GM12874 (cell line): ENCODE data around the gene KAZN.

ENCODE experiments used
- TF ChIP-seq, protein P1 (sequence below): IDR thresholded peaks from 2 replicates; pipeline ENCODE4 v1.5.1; 2011; ENCODE audit warnings: low read depth, mild to moderate bottlenecking, control low read depth, low read length, moderate library complexity; ENCODE audit not compliant: insufficient read depth

KAZN gene

DNA sequence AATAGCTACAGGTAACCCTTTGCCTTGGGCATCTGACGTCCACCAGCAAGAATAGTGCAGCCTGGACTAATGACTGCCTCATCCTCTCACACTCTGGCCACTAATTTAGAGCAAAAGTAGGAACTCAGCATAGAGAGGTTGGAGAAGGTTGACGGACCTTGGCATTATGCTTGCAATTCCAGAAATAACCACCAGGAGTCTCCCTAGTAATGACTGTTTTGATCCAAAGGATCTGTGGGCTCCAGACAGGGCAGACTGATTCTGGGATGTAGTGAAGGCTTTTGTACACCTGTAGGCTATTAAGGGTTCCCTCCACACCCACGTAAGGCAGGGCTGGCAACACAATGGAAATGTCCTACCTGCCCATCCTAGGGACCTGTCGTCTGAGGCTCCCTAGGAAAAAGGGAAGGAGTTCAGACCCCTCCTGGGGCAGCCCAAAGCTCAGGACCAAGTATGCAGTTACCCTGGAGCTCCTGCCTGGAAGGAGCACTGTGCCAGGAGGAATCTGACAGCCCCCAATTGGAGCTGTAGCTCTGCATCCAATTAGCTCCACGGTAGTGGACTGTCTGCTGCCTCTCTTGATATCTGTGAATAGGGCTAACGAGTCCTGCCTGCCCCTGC is 464.1 kb downstream of the KAZN start:
- TF ChIP-seq, protein P1, sequence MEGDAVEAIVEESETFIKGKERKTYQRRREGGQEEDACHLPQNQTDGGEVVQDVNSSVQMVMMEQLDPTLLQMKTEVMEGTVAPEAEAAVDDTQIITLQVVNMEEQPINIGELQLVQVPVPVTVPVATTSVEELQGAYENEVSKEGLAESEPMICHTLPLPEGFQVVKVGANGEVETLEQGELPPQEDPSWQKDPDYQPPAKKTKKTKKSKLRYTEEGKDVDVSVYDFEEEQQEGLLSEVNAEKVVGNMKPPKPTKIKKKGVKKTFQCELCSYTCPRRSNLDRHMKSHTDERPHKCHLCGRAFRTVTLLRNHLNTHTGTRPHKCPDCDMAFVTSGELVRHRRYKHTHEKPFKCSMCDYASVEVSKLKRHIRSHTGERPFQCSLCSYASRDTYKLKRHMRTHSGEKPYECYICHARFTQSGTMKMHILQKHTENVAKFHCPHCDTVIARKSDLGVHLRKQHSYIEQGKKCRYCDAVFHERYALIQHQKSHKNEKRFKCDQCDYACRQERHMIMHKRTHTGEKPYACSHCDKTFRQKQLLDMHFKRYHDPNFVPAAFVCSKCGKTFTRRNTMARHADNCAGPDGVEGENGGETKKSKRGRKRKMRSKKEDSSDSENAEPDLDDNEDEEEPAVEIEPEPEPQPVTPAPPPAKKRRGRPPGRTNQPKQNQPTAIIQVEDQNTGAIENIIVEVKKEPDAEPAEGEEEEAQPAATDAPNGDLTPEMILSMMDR, result peak; percentile 51

DNA sequence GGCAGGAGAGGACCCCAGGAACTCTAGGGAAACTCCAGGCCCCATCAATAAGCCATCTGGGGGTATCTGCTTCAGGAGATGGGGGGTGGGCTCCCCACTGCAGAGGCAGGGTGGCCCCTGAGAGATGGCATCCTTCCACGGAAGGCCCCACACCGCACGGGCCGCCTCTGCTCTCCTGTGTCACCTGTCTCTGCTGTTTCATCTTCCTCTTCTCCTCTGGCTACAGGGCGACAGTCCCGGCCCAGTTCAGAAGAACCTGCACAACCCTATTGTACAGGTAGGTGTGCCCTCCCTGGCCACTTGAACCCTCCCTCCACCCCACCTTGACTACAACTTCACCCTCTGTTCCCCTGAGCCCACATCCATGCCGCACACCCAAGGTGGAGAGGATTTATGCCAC is 464.9 kb downstream of the KAZN start:
- TF ChIP-seq, protein P1, result no peak

DNA sequence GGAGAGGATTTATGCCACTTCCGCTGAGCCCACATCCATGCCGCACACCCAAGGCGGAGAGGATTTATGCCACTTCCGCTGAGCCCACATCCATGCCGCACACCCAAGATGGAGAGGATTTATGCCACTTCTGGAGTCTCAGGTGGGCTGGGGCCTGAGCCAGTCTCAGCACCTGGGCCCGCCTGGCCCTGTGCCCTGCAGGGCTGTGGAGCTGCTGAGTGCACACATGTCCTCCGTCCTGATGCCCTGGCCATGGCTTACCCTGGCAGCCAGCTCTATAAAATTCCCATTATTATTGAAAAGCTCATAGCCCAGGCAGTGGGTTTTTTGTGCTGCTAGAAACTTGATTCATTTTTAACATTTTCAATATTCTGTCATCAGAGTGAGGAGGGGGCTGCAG is 465.3 kb downstream of the KAZN start:
- TF ChIP-seq, protein P1, result no peak

DNA sequence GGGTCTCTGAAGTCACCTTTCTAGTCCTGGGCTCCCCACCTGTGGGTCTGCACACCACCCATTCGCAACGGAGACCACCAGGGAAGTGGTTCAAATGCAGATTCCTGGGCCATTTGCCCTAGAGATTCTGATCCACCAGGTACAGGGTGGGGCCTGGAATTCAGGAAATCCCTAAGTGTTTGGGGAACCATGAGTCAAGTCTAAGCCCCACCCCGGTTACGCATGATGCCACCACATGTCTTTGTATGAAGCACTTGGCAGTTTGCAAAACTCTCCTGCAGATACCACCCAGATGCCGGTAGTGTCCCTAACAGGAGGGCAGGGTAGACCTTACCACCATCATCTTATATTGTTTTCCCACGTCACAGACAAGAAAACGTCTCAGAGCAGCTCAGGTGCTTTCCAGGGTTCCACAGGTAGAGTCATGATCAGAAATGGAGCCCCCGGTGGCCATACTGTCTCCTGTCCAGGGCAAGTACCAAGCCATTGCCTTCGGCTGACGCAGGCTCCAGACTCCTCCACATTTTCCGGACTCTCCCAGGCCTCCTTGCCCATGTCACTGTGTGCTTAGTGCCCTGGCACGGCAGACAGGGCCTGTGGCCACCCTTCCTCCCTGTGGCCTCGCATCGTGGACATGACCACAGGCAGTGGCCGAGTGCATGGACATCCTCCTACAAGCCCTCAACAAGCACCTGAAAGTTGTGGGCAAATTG is 465.9 kb downstream of the KAZN start:
- TF ChIP-seq, protein P1, result no peak

DNA sequence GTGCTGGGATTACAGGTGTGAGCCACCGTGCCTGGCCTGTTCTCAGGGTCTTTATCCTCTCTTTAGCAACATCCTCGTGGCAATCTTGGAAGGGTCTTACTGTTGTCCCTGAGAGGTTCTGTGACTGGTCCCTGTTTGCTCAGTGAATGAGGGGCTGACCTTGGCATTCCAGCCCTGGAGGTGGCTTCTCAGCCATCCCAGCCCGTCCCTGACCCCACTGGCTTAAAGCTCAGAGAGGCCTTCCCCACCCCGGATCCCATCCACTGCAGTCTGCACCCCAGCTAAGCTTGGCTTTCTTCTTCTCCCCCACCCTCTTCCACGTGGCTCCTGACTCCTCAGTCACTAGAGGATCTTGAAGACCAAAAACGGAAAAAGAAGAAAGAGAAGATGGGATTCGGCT is 466.8 kb downstream of the KAZN start:
- TF ChIP-seq, protein P1, result no peak

DNA sequence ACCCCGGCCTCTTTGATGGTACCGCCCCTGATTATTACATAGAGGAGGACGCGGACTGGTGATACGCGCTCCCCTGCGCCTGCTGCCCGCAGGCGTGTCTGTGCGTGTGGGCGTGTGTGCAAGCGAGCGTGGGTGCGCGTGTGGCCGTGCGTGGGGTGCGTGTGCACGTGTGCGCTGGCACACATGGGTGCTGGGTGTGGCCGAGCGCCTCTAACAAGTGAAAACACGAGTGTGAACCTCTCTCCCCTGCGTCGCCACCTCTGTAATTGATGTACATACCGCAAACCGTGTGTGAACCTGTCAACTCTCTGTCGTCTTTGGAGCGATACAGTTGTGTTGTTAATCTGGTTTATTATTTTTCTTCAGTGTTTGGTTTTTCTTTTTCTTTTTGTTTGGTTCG is 467.3 kb downstream of the KAZN start:
- TF ChIP-seq, protein P1, result no peak

DNA sequence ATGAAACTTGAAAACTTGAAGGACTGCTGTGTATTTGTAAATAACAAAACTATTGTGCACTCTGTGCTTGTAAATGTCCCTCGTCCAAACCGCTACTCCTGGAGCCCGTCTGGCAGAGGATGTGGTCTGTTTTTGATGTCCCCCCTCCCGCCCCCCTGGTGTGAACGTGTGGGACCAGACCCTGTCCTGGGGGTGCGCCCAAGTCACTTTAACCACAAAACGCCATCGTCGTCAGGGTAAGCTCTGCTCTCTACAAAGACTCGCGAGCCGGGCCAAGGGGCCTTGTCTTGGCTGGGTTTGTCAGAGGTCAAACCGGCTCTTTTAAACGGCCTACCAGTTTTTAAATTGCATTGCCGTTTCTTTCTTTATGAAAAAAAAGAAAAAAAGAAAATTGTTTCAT is 467.7 kb downstream of the KAZN start:
- TF ChIP-seq, protein P1, result no peak
